CD4-positive, alpha-beta T cell treated with Interleukin-10 for 1 hour (primary cell): ENCODE data around the gene OR10T2.
"Not testable (repeated sequence)": the region's sequence is repeated elsewhere in the genome, so short reads cannot be mapped to it uniquely, and the experiment has no call there.

Experiments
- DNase-seq: peaks from one replicate; pipeline ENCODE4 v3.0.0-alpha.2; 2020

OR10T2 gene, protein sequence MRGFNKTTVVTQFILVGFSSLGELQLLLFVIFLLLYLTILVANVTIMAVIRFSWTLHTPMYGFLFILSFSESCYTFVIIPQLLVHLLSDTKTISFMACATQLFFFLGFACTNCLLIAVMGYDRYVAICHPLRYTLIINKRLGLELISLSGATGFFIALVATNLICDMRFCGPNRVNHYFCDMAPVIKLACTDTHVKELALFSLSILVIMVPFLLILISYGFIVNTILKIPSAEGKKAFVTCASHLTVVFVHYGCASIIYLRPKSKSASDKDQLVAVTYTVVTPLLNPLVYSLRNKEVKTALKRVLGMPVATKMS

DNA sequence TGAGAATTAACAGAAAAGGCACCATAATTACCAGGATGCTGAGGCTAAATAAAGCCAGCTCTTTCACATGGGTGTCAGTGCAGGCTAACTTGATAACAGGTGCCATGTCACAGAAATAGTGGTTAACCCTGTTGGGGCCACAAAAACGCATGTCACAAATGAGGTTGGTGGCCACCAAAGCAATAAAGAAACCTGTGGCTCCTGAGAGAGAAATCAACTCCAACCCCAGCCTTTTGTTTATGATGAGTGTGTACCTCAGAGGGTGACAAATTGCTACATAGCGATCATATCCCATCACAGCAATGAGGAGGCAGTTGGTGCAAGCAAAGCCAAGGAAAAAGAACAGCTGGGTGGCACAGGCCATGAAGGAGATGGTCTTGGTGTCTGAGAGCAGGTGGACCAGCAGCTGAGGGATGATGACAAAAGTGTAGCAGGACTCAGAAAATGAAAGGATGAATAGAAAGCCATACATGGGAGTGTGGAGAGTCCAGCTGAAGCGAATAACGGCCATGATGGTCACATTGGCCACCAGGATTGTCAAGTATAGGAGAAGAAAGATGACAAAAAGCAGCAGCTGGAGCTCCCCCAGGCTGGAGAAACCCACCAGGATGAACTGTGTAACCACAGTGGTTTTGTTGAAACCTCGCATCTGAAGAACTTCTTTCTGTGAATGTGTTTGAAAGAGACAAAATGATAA lies at the start of gene OR10T2:
Gene OR10T2 (minus strand): TSS at position 649 of the 697 bp plus-strand sequence. CDS start 0 bp downstream, at position 649.
- DNase-seq = no peak

DNA sequence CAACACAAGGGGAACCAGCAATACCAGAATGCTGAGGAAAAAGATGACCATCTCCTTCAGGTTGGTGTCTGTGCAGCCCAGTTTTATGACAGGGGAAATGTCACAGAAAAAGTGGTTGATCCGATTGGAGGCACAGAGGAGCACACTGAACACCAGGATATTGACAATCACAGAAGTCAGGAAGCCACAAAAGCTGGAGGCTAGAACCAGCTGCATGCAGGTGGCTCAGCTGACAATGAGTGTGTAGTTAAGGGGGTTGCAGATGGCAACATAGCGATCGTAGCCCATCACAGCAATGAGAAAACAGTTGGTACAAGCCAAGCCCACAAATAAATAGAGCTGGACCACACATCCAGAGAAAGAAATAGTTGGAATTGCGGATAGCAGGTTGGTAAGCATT lies 46.1 kb upstream of the OR10T2 start:
- DNase-seq = no peak

DNA sequence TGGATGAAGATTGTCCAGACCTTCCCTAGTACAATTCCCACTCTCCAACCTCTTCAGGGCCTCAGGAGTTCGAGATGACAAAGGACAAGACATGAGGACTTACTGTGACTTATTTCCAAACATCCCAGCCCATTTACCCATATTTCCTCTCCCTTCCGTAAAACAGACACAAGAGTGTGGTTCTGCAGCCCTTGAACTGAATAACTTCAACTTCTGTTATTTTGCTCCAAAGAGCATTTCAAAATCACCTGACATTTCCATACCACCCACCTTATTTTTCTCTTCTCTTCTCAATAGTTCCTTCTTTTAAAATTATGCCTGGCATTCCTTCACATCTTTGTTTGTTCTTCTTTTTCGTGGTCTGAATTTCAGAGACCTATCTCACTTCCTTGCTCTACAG lies 35.5 kb upstream of the OR10T2 start:
- DNase-seq = no peak

DNA sequence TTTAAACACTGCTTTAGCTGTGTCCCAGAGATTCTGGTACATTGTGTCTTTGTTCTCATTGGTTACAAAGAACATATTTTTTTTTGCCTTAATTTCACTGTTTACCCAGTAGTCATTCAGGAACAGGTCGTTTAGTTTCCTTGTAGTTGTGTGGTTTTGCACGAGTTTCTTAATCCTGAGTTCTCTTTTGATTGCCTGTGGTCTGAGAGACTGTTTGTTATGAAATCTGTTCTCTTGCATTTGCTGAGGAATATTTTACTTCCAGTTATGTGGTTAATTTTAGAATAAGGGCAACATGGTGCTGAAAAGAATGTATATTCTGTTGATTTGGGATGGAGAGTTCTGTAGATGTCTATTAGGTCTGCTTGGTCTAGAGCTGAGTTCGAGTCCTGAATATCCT lies 30.9 kb upstream of the OR10T2 start:
- DNase-seq = not testable (repeated sequence)

DNA sequence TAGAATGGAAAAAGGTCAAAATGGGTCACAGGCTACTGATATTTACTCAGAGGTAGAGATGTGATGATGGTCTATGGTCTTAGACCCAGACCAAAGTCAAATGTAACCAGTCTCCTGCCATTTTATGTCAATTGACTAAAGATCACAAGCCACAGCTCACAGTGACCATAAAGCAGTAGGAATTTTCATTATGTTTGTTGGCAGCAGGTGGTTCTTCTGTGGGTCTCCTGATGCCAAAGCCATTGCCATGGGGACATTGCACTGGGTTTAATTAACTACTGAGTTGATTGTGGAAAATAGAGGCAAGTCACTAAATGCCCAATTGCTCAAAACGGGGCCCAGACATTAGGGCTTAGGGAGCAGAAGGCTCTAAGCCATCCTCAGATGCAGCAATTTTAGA lies 26.9 kb upstream of the OR10T2 start, which contains the start of gene OR10K2:
Gene OR10K2 (minus strand): TSS at position 101 of the 400 bp plus-strand sequence. CDS start 5,371 bp downstream, outside the sequence.
- no peak for DNase-seq

DNA sequence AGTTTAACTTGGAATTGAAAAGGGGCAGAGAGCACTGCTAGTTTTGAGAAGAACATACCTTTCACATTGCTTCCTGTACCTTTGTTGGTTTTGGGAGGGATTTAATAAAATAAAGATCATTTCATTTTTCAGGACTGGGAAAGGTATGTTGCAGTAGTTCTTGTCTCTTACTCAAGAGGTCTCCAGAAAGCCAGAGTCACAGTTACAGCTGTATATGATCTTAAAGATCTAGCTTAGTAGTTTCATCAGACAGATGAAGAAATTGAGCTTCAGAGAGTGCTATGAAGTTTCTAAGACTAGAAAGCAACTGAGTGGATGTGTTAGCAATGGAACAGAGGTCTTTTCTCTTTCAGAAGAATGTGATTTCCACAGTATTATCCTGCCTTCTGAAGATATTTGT lies 25.8 kb upstream of the OR10T2 start:
- no peak for DNase-seq

DNA sequence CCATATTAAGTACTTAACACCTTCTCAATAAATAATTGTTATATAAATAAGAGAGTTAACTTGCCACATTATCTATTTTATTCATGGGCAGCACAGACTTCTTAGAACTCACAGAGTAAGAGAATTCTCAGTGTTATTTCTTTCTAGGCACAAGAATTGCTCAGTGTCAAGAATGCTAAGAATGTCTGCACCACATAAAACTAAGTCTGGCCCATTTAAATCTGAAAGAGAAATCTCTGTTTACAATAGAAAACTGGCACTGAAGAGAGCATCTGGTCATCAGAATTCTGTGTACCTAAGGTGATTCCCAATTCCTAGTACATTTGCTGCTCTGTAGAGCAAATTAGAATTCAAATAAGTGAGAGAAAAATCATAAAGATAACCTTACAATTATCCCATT lies 22.9 kb upstream of the OR10T2 start:
- no peak for DNase-seq

DNA sequence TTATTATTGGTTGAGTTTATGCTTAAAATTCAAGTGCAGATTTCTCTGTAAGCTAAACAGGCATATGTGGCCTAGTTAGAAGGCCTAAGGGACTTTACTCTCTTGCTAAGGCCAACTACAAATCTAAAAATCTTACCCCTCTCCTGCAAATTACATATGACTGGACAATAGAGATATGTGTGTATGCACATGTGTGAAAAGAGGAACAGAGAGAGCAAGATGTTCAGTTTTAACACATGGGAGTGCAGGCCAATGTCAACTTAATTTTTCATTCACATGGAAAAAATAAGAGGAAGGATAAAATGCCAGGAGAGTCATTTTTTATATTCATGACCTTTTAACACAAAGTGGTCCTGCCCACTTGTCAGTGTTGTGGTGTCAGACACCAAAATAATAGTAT lies 18.3 kb upstream of the OR10T2 start:
- DNase-seq = no peak

DNA sequence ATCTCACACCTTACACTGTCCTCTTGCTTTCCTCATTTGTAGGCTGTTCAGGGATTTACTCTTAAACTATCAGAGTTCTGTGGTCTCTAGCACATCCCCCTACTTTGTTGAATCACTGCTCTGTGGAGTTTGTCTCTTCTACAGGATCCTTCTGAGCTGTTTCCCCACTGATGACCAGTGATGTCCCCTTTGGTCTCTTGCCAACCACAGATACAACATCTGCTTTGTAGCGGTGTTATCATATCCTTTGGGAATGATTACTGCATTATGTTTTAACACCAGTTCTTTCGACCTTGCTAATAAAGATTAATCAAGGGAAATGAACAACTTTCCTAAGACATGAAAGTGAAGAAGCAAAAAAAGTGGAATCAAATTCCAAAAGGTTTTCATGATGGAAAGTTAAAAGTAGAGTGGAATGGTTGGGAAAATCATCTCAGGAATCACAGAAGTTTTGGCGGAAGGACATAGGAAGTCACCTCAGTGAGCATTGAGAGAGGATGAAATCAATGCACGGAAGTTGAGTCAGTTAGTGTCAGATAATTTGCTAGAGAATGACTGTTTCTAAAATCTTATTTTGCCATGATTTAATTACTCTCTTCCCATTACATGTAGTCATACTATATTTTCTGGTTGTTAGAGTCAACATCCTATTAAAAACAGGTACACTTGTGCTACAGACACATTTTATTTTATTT lies 15.5 kb upstream of the OR10T2 start:
- DNase-seq = no peak

DNA sequence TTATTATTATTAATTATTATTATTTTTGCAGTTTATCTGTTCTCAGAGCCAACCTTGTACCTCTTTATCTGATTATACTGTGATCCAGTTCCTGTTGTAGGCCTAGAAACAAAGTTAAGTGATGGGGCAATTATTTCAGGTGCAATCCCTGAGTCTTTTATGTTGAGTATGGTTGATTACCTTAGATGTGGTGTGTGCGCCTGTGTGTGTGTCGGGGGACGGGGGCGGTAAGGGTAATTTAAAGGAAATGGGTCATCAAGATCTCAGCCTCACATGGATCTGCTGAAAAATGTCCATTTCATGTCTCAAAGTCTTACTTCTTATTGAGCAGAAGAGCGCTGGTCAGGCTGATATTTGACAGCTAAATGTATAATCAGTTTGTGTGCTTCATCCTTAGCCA lies 7.8 kb upstream of the OR10T2 start:
- no peak for DNase-seq

DNA sequence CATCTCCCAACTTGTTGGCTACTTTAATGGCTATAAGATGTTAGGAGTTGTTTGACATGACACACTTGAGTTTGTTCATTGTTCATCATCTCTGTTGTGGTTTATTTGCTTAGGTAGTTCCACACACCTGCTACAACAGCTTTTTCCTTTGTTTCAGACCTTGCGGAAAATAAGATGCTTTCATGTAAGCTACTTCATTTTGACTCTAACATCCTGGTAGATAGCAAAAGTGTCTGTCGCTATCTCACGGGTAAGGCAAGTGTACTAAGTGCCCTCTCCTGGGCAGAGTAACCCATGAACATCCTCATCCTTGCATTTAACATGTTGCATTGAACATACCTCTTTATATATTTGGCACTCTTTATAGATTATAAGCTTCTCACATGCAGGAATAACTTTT lies 1.6 kb upstream of the OR10T2 start:
- DNase-seq = no peak

DNA sequence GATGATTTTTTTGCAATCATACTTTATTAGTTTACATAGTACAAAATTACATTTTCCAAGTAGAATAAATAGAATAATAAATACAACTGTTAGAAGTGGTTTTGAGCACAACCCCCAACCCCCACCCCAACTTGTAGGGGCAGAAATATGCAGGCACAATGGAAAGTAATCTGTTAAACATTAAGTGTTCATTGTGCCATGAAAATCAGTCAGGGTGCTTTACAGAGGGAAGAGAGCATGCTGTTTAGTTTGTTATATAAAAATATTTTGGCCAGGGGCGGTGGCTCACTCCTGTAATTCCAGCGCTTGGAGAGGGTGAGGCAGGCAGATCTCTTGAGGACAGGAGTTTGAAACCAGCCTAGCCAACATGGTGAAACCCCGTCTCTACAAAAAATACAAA lies 2.6 kb downstream of the OR10T2 start:
- no peak for DNase-seq

DNA sequence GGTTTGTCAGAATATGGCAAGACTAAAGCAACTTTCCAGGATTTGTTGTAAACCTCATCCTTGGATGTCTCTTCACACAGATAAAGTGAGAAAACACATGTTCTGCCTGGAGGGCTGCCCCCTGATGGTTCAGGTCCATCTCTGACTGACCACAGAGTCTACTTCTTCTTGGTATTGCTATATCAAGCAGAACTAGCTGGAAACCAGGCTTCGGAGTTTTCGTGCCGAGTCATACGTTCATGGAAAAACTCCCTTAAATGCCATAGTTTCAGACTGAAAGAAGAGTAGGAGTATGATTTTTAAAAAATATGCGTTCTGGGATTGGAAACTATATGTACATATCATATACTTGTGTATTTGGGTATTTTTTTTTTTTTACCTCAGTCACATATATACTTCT lies 5.8 kb downstream of the OR10T2 start:
- no peak for DNase-seq

DNA sequence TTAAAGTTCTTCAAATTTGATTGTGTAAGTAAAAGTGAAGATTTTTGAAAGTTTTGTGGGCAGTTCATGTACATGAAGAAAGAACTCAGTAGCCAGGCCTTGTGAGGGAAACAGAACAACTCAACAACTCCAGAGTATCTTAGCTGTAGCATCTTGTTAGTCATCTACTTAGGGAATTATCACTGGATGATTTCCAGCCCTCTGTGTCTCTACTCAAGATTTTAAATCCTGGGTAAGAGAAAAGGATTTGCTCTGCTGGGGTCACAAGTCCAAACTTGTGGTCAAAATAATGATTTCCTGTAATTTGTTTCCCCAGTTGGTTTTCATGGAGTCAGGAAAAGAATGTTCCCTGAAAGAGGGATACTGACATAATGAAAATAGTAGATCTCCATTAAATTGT lies 8.2 kb downstream of the OR10T2 start:
- DNase-seq = no peak

DNA sequence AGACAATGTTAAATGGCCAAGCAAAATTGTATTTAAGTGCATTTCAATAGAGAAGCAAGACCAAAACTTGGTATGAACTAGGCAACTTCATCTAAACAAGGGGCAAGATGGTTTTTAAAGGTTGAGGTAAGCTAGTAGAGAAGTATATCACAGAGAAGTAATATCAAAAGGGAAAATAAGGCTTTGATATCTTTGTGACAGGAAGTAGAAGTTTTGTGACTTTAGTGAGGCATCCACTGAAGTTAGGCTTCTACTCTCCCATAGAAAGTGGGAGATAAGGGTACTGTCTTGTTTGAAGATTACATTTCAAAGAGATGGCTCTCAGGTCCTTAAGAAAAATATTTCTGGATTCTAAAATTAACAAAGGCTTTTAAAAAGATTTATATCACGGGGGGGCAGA lies 8.9 kb downstream of the OR10T2 start:
- DNase-seq = no peak

DNA sequence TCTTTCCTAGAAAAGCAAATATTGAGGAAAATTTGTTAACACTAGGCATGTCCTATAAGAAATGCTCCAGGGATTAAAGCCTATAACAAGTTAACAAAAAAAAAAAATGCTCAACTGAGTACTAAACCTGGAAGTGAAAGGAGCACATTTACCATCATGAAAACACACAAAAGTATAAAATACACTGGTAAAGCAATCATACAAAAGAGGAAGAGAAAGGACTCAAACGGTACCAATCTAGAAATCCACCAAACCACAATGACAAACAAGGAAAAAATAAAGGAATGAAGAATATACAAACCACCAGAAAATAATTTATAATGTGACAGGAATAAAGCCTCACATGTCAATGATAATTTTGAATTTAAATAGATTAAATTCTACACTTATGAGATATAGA lies 24.4 kb downstream of the OR10T2 start:
- DNase-seq = no peak

DNA sequence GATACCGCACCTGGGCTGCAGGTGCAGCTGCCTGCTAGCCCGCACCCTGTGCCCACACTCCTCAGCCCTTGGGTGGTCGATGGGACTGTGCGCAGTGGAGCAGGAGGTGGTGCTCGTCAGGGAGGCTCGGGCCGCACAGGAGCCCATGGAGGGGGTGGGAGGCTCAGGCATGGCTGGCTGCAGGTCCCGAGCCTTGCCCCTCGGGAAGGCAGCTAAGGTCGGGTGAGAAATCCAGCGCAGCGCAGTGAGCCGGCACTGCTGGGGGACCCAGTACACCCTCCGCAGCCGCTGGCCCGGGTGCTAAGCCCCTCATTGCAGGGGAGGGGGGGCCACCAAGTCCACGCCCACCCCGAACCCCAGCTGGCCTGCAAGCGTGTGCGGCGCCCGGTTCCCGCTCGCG lies 25.2 kb downstream of the OR10T2 start:
- DNase-seq = not testable (repeated sequence)

DNA sequence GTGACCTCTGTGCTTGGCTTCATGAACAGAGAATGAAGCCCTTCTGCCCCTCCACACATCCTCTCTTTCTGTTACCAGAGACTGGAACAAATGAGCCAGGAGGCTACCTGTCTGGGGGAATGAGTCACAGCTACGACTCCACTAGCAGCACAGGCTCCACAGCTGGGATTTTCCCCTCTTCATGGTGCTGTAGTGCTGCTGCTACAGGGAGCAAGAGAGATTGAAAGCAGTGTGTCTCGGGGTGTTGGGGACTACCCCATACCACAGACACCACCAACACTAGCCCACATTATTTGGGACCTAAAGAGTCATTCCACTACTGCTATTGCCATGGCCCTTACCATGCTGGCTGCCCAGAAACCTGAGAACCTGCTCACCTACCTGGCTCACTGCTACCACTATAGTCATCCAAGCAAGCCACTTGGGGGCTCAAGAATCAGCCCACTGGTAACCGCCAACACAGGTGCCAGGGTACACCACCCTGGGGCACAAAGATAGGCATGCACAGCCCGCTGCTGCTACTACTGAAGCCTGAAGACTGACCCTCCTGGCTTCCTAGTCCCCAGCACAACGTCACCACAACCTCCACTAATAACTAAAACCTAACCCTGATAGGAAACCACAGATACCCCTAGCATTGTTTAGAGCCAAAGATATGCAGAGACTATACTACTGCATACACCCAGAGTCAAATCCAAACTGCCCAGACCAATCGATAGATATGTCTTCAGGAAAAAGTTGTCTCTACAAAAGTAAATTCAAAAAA lies 27.9 kb downstream of the OR10T2 start:
- DNase-seq = no peak

DNA sequence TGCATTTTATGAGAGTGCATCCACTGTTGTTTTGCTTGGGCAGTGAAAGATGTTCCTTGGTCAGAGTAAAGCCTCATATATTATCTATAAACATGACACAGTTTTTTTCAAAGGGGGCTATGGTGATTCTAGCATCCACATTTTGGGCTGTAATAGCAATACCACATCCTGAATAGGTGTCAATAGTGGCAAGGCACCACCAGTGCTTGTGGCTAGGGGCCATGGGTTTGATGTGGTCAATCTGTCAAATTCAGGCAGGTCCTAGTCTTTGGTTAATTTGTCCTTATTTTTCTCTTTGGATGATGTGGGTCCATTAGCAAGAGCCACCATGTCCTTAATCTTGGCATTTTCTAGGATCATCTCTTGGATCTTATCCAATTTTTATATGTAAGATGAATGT lies 32.5 kb downstream of the OR10T2 start:
- DNase-seq = no peak

DNA sequence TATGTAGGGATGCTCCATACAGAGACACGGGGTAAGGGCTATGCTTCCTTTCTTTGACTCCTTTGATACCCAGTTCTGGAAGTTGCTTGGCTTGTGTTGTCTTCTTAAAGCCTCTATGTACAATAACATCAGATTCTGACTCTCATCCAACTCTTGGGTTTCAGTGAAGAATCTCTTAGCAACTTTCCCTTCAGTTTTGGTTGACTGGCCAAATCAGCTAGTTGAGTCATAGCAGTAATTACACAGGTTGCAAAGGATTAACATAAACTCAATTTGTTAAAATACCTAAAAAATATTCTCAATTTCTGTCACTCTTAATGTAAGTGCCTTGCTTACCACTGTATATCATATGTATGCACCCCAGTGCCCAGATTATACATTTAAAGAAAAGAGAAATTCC lies 36.3 kb downstream of the OR10T2 start:
- DNase-seq = no peak

DNA sequence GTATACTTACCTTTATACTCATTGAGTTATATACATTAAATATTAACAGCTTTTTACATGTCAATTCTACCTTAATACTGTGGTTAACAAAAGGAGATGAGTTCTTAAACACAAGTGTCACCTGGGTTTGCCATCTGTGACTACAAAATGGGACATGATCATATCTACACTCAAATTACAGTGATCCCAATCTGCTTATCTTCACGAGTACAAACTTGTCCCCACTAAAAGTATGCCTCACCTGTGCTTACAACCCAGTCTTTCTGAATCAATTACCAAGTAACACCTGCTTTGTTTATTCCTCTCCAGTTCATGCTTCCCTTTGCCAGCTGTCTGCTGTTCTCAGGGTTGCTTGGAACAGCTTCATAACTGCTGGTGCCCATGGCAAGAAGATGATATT lies 36.8 kb downstream of the OR10T2 start:
- no peak for DNase-seq

DNA sequence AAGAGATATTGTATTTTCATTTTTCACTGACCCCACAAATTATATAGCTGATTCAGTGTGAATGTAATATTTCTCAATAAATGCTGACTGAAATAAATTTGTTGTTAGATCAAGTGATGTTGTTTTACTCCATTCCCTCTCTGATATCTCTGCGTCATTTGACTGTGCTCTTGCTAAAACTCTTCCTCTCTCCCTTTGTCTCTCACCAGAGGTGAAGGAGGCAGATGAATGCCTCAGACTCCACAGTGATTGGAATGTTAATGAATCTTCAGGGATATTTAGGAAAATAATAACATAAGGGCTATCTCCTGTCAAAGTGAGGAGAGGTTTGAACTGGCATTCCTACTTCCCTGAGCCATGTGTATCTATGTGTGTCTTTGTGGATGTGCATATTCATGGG lies 41.8 kb downstream of the OR10T2 start:
- DNase-seq = no peak

DNA sequence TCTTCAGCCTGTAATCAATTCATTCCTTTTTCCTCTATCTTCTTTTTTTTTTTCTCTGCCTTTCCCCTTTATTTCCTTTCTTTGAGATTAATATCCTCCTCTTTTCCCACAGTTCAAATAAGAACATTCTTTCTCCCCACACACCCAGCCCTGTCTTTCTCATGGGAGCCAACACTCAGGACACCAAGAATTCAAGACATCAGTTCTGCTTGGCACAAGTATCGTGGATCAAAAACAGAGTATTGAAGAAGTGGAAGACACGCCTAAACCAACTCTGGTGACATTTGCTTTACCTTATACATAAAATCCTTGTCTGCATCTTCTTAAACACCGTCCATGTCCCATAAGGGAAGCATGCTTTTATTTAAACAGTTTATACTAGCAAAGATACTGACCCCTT lies 42.6 kb downstream of the OR10T2 start:
- DNase-seq = no peak
